ENCODE results near the gene DCHS2. TPM values are rescaled to one million over a fixed set of nuclear protein-coding genes. Genes with fewer than 3 reads are reported as not detected.

DCHS2 gene
- total RNA-seq, 1 donor from 2014 or later, result 0.03 TPM

- no peak for DNase-seq (ENCODE audit: low read depth)
Measured at GRCh38 chr4:154390324-154390723, 101.3 kb downstream of the DCHS2 start.

- no peak for DNase-seq (ENCODE audit: low read depth)
Measured at GRCh38 chr4:154389148-154389547, 102.5 kb downstream of the DCHS2 start.

DNA sequence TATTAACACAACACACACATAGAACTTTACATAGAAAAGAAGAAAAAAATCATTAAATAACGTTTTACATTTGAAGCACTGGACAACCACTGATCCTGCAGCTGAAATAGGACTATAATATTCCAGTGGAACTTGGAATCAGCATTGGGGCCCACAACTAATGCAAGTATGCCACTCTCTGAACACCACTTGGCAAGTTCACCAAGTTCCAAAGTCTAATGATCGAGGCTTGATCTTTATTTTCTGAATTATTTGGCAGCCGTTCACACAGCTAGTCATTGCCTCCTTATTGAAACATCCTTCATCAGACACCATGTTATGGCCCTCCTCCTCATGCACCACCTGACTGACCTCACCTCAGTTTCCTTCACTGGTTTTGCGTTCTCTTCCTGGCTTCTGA, 107.6 kb downstream of the DCHS2 start:
- no peak for DNase-seq (ENCODE audit: low read depth)

DNA sequence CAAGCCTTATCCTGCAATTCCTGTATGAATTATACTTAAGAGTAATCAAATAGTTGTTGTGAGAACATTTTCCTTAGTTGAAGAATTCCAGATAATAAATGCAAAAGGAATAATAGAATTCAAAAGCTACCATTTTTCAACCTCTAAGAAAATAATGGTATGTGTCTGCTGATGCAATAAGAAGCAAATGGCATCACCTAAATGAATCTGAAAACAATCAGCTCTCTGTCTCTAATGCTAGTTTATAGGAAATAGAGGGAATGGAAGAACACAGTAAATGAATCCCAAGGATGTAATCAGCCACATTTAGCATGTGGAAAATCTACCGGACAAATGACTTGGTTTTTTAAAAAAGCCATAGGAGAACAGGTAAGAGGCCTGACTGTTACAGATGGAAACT, 115.1 kb downstream of the DCHS2 start:
- DNase-seq (ENCODE audit: low read depth), result no peak

DNA sequence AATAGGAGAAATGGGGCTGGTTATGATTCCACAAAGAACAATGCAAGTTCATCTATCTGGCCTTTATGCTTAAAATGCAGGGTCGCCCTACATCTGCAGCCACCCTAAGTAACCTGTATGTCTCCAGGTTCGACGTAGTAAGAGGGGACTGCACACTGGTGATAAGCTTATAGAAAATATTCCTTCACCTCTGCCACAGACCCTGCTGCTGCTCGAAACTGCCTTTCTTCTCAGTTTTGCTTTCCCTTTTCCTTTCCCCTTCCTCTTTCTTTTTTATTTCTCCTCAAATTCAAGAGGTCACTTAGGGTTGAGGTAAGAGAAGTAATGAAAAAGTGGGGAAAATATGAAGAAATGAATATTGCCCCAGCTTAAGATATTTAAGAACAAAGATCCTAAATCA, 123.5 kb downstream of the DCHS2 start:
- no peak for DNase-seq (ENCODE audit: low read depth)

- DNase-seq (ENCODE audit: low read depth), result no peak
Measured at GRCh38 chr4:154367659-154368058, 123.9 kb downstream of the DCHS2 start.

DNA sequence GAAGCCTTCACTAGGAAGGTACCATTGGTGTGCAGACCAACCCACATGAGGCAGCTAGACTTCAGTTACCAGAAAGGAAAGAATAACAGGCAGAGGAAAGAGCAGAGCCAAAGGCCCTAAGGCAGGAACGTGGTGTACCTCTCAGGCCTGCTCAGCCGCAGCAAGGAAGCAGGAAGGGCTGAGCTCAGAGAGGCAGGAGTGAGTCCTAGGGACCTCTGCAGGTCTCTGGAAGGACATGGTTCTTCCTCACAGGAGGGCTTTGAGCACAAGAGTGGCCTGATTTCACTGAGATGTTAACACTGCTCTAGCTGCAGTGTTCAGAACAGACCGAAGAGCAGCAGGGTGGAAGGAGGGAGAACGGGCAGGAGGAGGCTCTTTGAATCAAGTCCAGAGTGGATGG, 124.6 kb downstream of the DCHS2 start:
- no peak for DNase-seq (ENCODE audit: low read depth)

DNA sequence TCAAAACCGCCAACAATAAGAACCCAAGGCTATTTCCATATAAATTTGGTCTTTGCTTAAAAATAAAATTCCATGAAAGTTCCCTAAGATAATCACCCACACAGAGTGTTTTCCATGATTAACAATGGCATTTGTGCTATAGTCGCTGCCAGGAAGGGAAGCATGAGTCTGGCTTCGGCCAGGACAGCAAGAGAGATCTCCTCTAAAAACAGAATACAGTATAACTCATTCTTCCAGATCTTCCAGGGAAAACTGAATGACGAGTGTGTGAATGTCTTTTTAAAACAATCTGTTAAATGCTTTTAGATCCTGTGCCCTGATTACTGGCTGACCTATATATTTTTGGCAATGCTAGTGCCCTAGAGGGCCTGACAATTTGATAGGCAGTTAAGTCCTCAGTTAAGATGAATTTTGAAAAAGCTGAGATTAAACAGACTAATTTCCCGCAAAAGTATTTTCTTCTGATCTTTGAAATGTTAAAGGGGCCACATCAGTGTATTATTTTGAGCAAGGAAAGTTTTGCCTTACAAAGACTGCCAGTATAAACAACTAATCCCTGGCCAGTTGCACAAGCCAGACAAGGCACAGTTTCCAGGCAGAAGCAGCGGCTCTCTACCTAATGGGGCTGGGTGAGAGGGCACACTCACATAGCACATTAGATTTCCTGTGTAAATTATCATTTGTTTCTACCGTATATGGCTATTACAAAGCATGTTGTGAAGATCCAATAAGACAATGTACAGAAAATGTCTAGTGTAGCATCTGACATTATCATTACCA, 127.3 kb downstream of the DCHS2 start:
- no peak for DNase-seq (ENCODE audit: low read depth)

DNA sequence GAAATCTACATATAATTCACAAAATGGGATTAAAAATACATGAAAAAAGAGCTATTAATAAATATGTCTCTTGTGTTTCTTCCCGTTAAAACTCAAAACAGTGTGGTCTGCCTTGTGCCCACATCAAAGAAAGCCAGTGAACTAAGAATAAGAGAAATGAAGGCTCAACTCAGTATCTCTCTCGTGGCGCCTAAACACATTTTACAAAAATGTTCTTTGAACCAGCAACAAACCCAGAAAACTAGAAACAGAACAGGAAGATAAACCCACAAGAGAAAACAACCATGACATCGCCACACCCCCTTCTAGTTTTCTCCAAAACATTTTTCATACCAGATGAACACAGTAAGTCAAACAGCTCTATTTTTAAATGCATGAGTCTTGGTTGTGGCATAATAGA, 130.1 kb downstream of the DCHS2 start:
- no peak for DNase-seq (ENCODE audit: low read depth)

DNA sequence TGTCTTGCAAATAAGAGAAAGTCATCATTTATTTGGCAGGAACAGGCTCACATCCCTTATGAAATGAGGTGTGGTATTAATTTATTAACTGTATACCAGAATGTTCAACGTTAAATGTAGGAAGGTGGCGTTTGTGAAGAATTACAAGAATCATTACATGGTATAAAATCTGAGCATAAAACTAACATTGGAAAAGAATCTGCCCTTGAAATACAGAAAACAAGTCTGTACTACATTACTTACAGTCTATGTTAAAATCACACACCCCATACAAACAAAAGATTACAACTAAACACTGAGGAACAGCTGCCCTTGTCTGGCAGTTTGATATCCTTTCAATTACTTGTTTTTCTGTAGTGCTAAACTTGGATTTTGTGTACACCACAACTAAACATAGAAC, 131.1 kb downstream of the DCHS2 start:
- DNase-seq (ENCODE audit: low read depth), result peak; percentile 29

DNA sequence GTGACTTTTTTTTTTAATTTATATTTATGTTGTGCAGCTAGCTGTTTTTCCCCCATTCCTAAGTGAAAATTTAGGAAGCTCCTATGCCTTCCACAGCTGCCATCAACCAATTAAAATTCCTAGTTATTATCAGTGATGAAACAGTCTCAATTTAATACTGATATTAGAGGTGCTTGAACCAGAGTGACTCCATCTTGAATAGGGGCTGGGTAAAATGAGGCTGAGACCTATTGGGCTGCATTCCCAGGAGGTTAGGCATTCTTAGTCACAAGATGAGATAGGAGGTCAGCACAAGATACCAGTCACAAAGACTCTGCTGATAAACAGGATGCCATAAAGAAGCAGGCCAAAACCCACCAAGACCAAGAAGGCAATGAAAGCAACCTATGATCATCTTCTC, 136.7 kb downstream of the DCHS2 start:
- no peak for DNase-seq (ENCODE audit: low read depth)

DNA sequence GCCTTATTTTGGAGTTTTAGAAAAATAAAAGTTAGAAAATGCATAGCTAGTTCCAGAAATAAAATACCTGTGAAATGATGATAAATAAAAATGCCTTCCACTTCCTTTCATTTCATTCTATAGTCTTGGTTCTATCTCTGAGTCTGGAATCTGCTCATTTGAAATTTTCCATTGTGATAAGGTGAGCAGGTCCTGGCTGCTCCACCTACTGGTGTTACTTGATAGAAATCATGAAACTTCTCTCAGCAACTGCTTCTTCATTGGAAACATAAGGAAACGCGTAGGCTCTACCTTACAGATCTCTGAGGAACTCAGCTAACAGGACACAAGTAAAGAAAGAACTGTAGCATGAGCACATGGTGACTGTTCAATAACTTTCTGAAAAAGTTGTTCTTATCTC, 141.8 kb downstream of the DCHS2 start:
- DNase-seq (ENCODE audit: low read depth), result no peak

GRCh38 chr4:154348657-154349056, 142.9 kb downstream of the DCHS2 start:
- DNase-seq (ENCODE audit: low read depth), result no peak

DNA sequence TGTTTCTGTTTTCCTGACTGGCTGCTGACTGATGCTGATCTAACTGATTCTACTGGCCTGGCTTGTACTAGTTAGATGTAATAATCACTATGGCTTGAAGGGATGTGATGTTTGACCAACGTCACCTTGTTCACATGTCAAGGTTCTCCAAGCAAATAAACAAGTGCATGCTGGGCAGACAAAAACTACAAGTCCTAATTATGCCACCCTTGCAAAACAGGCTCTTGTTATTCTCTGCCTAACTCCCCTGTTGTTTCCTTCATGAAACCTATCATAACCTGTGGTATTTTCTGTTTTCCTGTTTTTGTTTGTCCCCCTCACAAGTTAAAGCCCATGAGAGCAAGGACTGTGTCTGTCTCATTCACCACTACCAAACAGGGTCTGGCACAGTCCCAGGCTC, 146.2 kb downstream of the DCHS2 start:
- no peak for DNase-seq (ENCODE audit: low read depth)

- DNase-seq (ENCODE audit: low read depth), result no peak
Measured at GRCh38 chr4:154344686-154345085, 146.9 kb downstream of the DCHS2 start.

DNA sequence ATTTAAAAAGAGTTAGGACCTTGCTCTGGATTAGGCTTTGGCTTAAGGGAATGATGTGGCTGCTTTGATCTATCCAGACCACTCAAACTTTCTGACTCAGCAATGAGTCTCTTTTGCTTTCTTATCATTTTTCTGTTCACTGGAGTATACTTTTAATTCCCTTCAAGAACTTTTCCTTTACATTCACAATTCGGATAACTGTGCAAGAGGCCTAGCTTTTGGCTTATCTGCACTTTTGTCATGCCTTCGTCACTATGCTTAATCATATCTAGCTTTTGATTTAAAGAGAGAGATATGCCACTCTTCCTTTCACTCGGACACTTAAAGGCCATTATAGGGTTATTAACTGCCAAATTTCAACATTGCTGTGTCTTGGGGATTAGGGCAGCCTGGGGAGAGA, 147.9 kb downstream of the DCHS2 start:
- no peak for DNase-seq (ENCODE audit: low read depth)

GRCh38 chr4:154341448-154341847, 150.2 kb downstream of the DCHS2 start:
- DNase-seq (ENCODE audit: low read depth), result no peak

GRCh38 chr4:154335588-154335987, 156.0 kb downstream of the DCHS2 start:
- DNase-seq (ENCODE audit: low read depth), result no peak

DNA sequence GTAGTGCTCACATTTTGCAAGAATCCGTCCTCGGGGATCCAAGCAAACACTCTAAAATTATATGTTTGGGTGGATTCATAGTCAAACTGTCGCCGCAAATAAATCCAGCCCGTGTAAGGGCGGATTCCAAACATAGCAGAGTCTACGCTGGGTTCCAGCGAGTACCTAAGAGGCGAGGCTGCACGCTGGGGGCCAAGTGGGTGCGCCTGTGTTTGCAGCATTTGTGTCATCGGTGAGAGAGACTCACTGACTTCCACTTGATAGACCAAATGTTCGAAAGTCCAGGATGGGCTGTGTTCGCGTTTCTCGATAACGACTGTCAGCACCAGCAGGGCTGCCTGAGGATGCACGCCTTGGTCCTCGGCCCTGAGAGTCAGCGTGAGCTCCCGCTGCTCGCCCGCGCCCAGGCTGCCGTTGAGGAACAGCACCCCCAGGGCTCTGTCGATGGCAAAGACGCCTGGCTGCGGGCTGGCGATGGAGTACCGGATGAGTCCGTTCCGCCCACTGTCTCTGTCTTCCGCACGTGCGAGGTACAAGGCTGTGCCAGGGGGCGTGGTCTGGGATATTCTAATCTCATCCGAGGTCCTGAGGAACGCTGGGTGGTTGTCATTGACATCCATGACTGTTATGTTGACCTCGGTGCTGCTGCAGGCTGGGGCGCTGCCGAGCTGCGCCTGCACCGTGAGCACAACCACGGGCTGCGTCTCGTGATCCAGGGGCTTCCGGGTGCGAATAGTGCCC, 158.7 kb downstream of the DCHS2 start:
- no peak for DNase-seq (ENCODE audit: low read depth)

DNA sequence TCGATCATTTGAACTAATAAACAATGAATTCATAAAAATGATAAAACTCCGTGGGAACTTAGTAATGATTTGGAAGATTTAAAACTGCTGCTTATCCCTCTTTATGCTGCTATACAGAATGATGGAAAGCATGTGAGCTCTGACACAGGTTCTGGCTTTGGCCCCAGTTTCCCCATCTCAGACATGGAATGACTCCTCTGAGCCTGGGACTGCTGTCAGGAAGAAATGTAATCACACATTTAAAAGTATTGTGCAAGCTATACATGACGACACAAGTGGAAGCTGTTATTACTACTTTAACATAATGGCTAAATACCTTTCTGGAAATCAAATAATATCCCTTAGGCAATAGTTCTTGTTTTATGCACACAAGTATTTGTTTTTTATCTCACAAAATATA, 161.7 kb downstream of the DCHS2 start:
- DNase-seq (ENCODE audit: low read depth), result no peak

DNA sequence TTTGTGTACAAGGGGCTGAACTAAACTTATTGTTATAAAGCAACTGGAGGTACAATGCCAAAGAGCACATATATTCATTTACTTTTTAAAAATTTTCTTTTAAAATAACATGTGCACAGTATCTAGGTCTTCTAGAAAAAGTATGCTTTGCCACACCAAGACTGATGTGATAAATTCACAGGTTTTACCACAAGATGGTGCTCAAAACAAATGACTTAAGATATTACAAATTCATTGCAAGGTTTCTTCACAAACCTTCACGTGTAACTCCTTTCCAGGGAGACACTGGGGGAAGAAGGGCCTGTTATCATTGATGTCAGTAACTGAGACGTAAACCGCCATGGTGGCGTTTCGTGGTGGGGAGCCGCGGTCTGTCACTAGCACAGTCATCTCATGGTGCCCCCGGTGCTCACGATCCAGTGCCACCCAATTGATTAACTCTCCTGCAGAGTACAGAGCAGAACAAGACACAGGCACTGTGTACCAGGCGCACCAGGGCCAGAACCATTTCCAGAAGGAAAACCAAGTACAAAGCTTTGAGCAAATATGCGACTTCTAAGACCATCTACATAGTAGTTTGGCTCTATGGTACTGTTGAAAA, 162.2 kb downstream of the DCHS2 start:
- peak; percentile 27 for DNase-seq (ENCODE audit: low read depth)

- DNase-seq (ENCODE audit: low read depth), result no peak
Measured at GRCh38 chr4:154328030-154328429, 163.6 kb downstream of the DCHS2 start.

GRCh38 chr4:154320521-154320920, 171.1 kb downstream of the DCHS2 start:
- no peak for DNase-seq (ENCODE audit: low read depth)
